NCI-H510A treated with DMSO at 0.1 percent for 48 hours (cell line): ENCODE data around the gene GLB1L2.
"Not testable (repeated sequence)": the region's sequence is repeated elsewhere in the genome, so short reads cannot be mapped to it uniquely, and the experiment has no call there.

Source experiments
- DNase-seq: peaks from one replicate; lab custom pipeline; 2025; lab: John Stamatoyannopoulos, UW

GLB1L2 gene

GRCh38 chr11:134322553-134322952 lies 9.2 kb upstream of the GLB1L2 start:
- DNase-seq, result no peak

- DNase-seq, result no peak
Measured at GRCh38 chr11:134328433-134328832, 3.4 kb upstream of the GLB1L2 start.

GRCh38 chr11:134330611-134331353 lies 1.0 kb upstream of the GLB1L2 start:
- DNase-seq, result no peak

- DNase-seq, result no peak
Measured at GRCh38 chr11:134332189-134332631, 422 bp downstream of the GLB1L2 start.

- DNase-seq, result no peak
Measured at GRCh38 chr11:134332782-134333181, 994 bp downstream of the GLB1L2 start.

GRCh38 chr11:134333312-134333711 lies 1.5 kb downstream of the GLB1L2 start:
- DNase-seq, result no peak

GRCh38 chr11:134333946-134334345 lies 2.2 kb downstream of the GLB1L2 start:
- DNase-seq, result no peak

GRCh38 chr11:134334796-134335571 lies 3.2 kb downstream of the GLB1L2 start:
- no peak for DNase-seq

GRCh38 chr11:134337051-134337450 lies 5.3 kb downstream of the GLB1L2 start:
- DNase-seq, result no peak

GRCh38 chr11:134338068-134338467 lies 6.3 kb downstream of the GLB1L2 start:
- no peak for DNase-seq

- no peak for DNase-seq
Measured at GRCh38 chr11:134338654-134339053, 6.9 kb downstream of the GLB1L2 start.

GRCh38 chr11:134339756-134340155 lies 8.0 kb downstream of the GLB1L2 start:
- DNase-seq, result no peak

GRCh38 chr11:134340354-134340964 lies 8.7 kb downstream of the GLB1L2 start:
- no peak for DNase-seq

- DNase-seq, result no peak
Measured at GRCh38 chr11:134341805-134342571, 10.2 kb downstream of the GLB1L2 start.

- no peak for DNase-seq
Measured at GRCh38 chr11:134342572-134343340, 11.0 kb downstream of the GLB1L2 start.

GRCh38 chr11:134343646-134344045 lies 11.9 kb downstream of the GLB1L2 start:
- no peak for DNase-seq

GRCh38 chr11:134344497-134345236 lies 12.9 kb downstream of the GLB1L2 start:
- DNase-seq, result not testable (repeated sequence)

- no peak for DNase-seq
Measured at GRCh38 chr11:134345237-134345550, 13.4 kb downstream of the GLB1L2 start.

GRCh38 chr11:134346101-134346975 lies 14.6 kb downstream of the GLB1L2 start:
- DNase-seq, result no peak

GRCh38 chr11:134346976-134347350 lies 15.2 kb downstream of the GLB1L2 start:
- DNase-seq, result no peak
